Lower leg skin (tissue), 3 donors: ENCODE results near the gene XKR7.

Experiments
- CTCF ChIP-seq, 3 donors: fragments of 450-650 bp; IDR thresholded peaks; one replicate each; pipeline ENCODE4 v1.5.1; 2016; ENCODE audit warnings: antibody characterized with exemption in 3 of 3, mild to moderate bottlenecking in 3 of 3, moderate library complexity in 2 of 3
- POLR2A ChIP-seq, 2 donors: fragments of 450-650 bp; IDR thresholded peaks; one replicate each; pipeline ENCODE4 v1.6.1; 2016 to 2017; ENCODE audit warnings: antibody characterized with exemption in 2 of 2, mild to moderate bottlenecking in 1 of 2, moderate library complexity in 1 of 2

- TF ChIP-seq CTCF (IDR thresholded peaks at IDR 0.05) (no peak), POLR2A (IDR thresholded peaks at IDR 0.05) (no peak)
These were observed 83.8 kb downstream of the XKR7 start for GRCh38 chr20:32051720-32052089.
